Hepatocyte (in vitro differentiated cells): Measurements from ENCODE around the gene GNE. TPM values are rescaled to one million over a fixed set of nuclear protein-coding genes. Genes with fewer than 3 reads are reported as not detected.

Experiments
- DNase-seq: peaks from one replicate; pipeline ENCODE4 v3.0.0-alpha.2; 2016; ENCODE audit warnings: low spot score
- H2AFZ ChIP-seq: fragments of 200-600 bp; sonication (generic); 2 replicates; pipeline ENCODE4 v1.6.0; 2016; ENCODE audit warnings: antibody characterized with exemption, mild to moderate bottlenecking
- H3K27ac ChIP-seq: fragments of 200-600 bp; sonication (generic); 2 replicates; pipeline ENCODE4 v1.5.1; 2016; ENCODE audit warnings: mild to moderate bottlenecking
- H3K27me3 ChIP-seq: fragments of 200-600 bp; sonication (generic); 2 replicates; pipeline ENCODE4 v1.6.1; 2016
- H3K36me3 ChIP-seq: fragments of 200-600 bp; sonication (generic); replicated peaks from 2 replicates; pipeline ENCODE4 v1.5.1; 2016; ENCODE audit warnings: low read depth; ENCODE audit not compliant: insufficient read depth
- H3K4me1 ChIP-seq: fragments of 200-600 bp; sonication (generic); 2 replicates; pipeline ENCODE4 v1.5.1; 2016; ENCODE audit warnings: mild to moderate bottlenecking, moderate library complexity; ENCODE audit not compliant: insufficient read depth
- H3K4me2 ChIP-seq: fragments of 200-600 bp; sonication (generic); 2 replicates; pipeline ENCODE4 v1.6.0; 2016
- H3K4me3 ChIP-seq: fragments of 200-600 bp; sonication (generic); 2 replicates; pipeline ENCODE4 v1.5.1; 2016; ENCODE audit warnings: mild to moderate bottlenecking
- H3K79me2 ChIP-seq: fragments of 200-600 bp; sonication (generic); 2 replicates; pipeline ENCODE4 v1.6.0; 2017; ENCODE audit warnings: mild to moderate bottlenecking
- H3K9me2 ChIP-seq: fragments of 200-600 bp; sonication (generic); replicated peaks from 2 replicates; pipeline ENCODE4 v1.6.0; 2017; ENCODE audit warnings: mild to moderate bottlenecking; ENCODE audit not compliant: insufficient read depth
- H3K9me3 ChIP-seq: fragments of 200-600 bp; sonication (generic); 2 replicates; pipeline ENCODE4 v1.5.1; 2016; ENCODE audit warnings: low read depth, mild to moderate bottlenecking
- H4K20me1 ChIP-seq: fragments of 200-600 bp; sonication (generic); 2 replicates; pipeline ENCODE4 v1.6.0; 2016; ENCODE audit warnings: mild to moderate bottlenecking; ENCODE audit not compliant: insufficient read depth, poor library complexity, severe bottlenecking
- CTCF ChIP-seq: fragments of 200-600 bp; sonication (generic); IDR thresholded peaks from 2 replicates; pipeline ENCODE4 v1.5.1; 2016; ENCODE audit warnings: antibody characterized with exemption, mild to moderate bottlenecking; ENCODE audit not compliant: poor library complexity
- EZH2 ChIP-seq: fragments of 200-600 bp; sonication (generic); IDR thresholded peaks from 2 replicates; pipeline ENCODE4 v1.6.1; 2016; ENCODE audit warnings: antibody characterized with exemption, mild to moderate bottlenecking, borderline replicate concordance
- EZH2phosphoT487 ChIP-seq: fragments of 200-600 bp; sonication (generic); IDR thresholded peaks from one replicate; pipeline ENCODE4 v1.6.1; 2018; ENCODE audit warnings: antibody characterized with exemption, mild to moderate bottlenecking, low read depth, moderate library complexity; ENCODE audit not compliant: unreplicated experiment, severe bottlenecking
- WGBS: methylation state at CpG from one replicate; pipeline ENCODE4 v1.1.6; 2016; ENCODE audit warnings: low lambda C conversion rate; ENCODE audit errors: missing lambda C conversion rate; 5-methylcytosine and 5-hydroxymethylcytosine counted together
- polyA plus RNA-seq: library from polyadenylated mRNA; unstranded; fragments of >200 nt; fragmentation: Nextera tagmentation; extraction: Ambion mirVana; gene quantifications from 2 replicates; pipeline ENCODE4 v1.2.1, GENCODE V29; 2016
- total RNA-seq: library from RNA; depleted of rRNA; stranded (reverse); fragments of >200 nt; gene quantifications from 2 replicates; pipeline ENCODE4 v1.2.3, GENCODE V29; 2014

Gene GNE
- total and polyA plus RNA-seq, 2 experiments from 2014 or later, result 6.5 to 14.9 TPM

- Histone ChIP-seq H3K4me1 (peaks cover 31% of the 10 kb centered on the region), H3K27ac (no peak overlapping the region), H3K36me3 (no peaks in the 10 kb centered on the region), H3K27me3 (no peaks in the 10 kb centered on the region), H4K20me1 (peaks cover 63% of the 10 kb centered on the region), H3K9me3 (no peaks in the 10 kb centered on the region), H3K4me2 (peak overlapping the region; percentile 95), H3K79me2 (peaks cover 71% of the 10 kb centered on the region), H2AFZ (no peak overlapping the region), H3K9me2 (no peaks in the 10 kb centered on the region), H3K4me3 (no peak overlapping the region)
- TF ChIP-seq CTCF, result no peak
- no peak for TF ChIP-seq EZH2phosphoT487
- no peak for TF ChIP-seq EZH2
- 85% methylated on average over 3 of the region's 3 CpGs for WGBS
- DNase-seq, result no peak
Measured at GRCh38 chr9:36193023-36193422, 65.2 kb downstream of the GNE start.

GRCh38 chr9:36192196-36192595 lies 66.1 kb downstream of the GNE start:
- DNase-seq, result no peak

GRCh38 chr9:36191686-36192085 lies 66.6 kb downstream of the GNE start:
- H2AFZ ChIP-seq, result peak overlapping the region; percentile 22
- peaks cover 57% of the 10 kb centered on the region for H3K79me2 ChIP-seq

More at GRCh38 chr9:36192196-36192595, 66.1 kb downstream of the GNE start:
- H3K4me3 ChIP-seq, result peak overlapping the region; percentile 53
- no peaks in the 10 kb centered on the region for H3K9me3 ChIP-seq
- no peak overlapping the region for H2AFZ ChIP-seq
- H3K27me3 ChIP-seq, result no peaks in the 10 kb centered on the region
- 65% methylated on average over 4 of the region's 4 CpGs for WGBS
- peaks cover 31% of the 10 kb centered on the region for H3K4me1 ChIP-seq
- peaks cover 62% of the 10 kb centered on the region for H3K79me2 ChIP-seq
- TF ChIP-seq EZH2phosphoT487 (no peak), EZH2 (no peak), CTCF (no peak)
- no peaks in the 10 kb centered on the region for H3K9me2 ChIP-seq
- H3K4me2 ChIP-seq, result peak overlapping the region; percentile 95
- peak overlapping the region; percentile 86 for H3K27ac ChIP-seq
- peaks cover 56% of the 10 kb centered on the region for H4K20me1 ChIP-seq
- H3K36me3 ChIP-seq, result no peaks in the 10 kb centered on the region

More at GRCh38 chr9:36191686-36192085, 66.6 kb downstream of the GNE start:
- H3K9me3 ChIP-seq, result no peaks in the 10 kb centered on the region
- peak overlapping the region; percentile 53 for H3K4me3 ChIP-seq
- no peak for DNase-seq
- H3K36me3 ChIP-seq, result no peaks in the 10 kb centered on the region
- peak overlapping the region; percentile 86 for H3K27ac ChIP-seq
- TF ChIP-seq EZH2 (no peak), EZH2phosphoT487 (no peak), CTCF (no peak)
- H4K20me1 ChIP-seq, result peaks cover 51% of the 10 kb centered on the region
- WGBS, result 1% methylated on average over 7 of the region's 7 CpGs
- peaks cover 31% of the 10 kb centered on the region for H3K4me1 ChIP-seq
- H3K9me2 ChIP-seq, result no peaks in the 10 kb centered on the region
- H3K4me2 ChIP-seq, result peak overlapping the region; percentile 95
- no peaks in the 10 kb centered on the region for H3K27me3 ChIP-seq
